ENCODE measurements around the gene ZBTB24. TPM values are rescaled to one million over a fixed set of nuclear protein-coding genes. Genes with fewer than 3 reads are reported as not detected.

The ZBTB24 gene
- polyA plus RNA-seq, 3 donors: 3.1 to 4.7 (median 3.4) TPM

DNA sequence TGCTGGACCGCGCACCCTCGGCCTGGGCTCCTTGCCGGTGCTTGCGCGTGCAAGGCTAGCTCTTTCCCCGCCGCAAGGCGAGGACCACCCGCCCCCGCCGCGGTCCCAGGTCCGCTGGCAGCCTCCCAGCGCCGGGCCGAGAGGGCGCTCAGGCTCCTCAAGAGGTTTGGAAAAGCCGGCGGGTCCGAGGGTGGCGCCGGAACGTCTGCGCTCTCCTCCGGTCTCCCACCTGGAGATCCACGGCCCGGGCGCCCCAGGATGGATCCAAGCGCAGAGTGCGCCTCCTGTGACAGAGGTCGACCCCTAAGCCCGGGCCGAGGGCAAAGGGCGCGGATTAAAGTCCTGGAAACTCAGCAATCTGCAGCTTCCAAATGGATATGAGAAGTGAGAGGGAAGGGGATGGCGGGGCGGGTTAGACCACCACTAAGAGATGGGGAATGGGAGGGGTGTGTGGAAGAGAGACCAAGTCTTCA is 26.9 kb downstream of the ZBTB24 start:
- Mint-ChIP-seq H3K27me3 (ENCODE audit: low read depth in 3 of 3) (no peaks in the 10 kb centered on the region), H3K27ac (peak overlapping the region in 2 of 7 donors; percentile 13 to 96), H3K9me3 (peaks cover 0 to 3% (median 0%) of the 10 kb centered on the region in 7 donors), H3K36me3 (peaks cover 24 to 32% of the 10 kb centered on the region in 2 donors), H3K4me3 (peak overlapping the region; percentile 73 to 96), H3K4me1 (peaks cover 51% of the 10 kb centered on the region)
- peak overlapping the region; percentile 81 for H3K4me2 ChIP-seq (replicated peaks; ENCODE audit: extremely low read depth, low read length, poor library complexity, severe bottlenecking)
- DNase-seq: no peak
- H3K27me3 ChIP-seq (ENCODE audit: control insufficient read depth in 2 of 2, insufficient read depth in 2 of 2, low read length in 2 of 2): no peaks in the 10 kb centered on the region
- peaks cover 18 to 27% of the 10 kb centered on the region in 2 donors for H3K36me3 ChIP-seq (replicated peaks in 1 of 2; ENCODE audit: control insufficient read depth in 1 of 2, insufficient read depth in 2 of 2, low read length in 2 of 2)
- 13% methylated on average over 38 of the region's 38 CpGs for WGBS (ENCODE audit: insufficient coverage)
- H3K9me3 ChIP-seq (replicated peaks in 1 of 2; ENCODE audit: control insufficient read depth in 1 of 2, insufficient read depth in 1 of 2, low read length in 2 of 2): no peaks in the 10 kb centered on the region
- H4K20me1 ChIP-seq (ENCODE audit: insufficient read depth, low read length): peaks cover 25% of the 10 kb centered on the region
- H3K9ac ChIP-seq (ENCODE audit: insufficient read depth, low read length, poor library complexity, severe bottlenecking): peak overlapping the region; percentile 69
- H3K4me3 ChIP-seq (replicated peaks in 1 of 3; ENCODE audit: low read depth in 2 of 3, low read length in 3 of 3): peak overlapping the region; percentile 51 to 97 (median 78)
- intact Hi-C loops (cut with micrococcal nuclease): loop anchor here in 1 of 2 donors (5.0 to 10.0 kb wide), 2 partner anchors 74 to 361 kb away; partner anchors contain the start of genes CD164, CEP57L1 and SESN1
- H3K79me2 ChIP-seq (ENCODE audit: insufficient read depth, low read length): peaks cover 46% of the 10 kb centered on the region
- TF ChIP-seq, protein P1, sequence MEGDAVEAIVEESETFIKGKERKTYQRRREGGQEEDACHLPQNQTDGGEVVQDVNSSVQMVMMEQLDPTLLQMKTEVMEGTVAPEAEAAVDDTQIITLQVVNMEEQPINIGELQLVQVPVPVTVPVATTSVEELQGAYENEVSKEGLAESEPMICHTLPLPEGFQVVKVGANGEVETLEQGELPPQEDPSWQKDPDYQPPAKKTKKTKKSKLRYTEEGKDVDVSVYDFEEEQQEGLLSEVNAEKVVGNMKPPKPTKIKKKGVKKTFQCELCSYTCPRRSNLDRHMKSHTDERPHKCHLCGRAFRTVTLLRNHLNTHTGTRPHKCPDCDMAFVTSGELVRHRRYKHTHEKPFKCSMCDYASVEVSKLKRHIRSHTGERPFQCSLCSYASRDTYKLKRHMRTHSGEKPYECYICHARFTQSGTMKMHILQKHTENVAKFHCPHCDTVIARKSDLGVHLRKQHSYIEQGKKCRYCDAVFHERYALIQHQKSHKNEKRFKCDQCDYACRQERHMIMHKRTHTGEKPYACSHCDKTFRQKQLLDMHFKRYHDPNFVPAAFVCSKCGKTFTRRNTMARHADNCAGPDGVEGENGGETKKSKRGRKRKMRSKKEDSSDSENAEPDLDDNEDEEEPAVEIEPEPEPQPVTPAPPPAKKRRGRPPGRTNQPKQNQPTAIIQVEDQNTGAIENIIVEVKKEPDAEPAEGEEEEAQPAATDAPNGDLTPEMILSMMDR (IDR thresholded peaks at IDR 0.05): no peak
- peak overlapping the region; percentile 64 for H2AFZ ChIP-seq (ENCODE audit: insufficient read depth, low read depth, low read length, poor library complexity, severe bottlenecking)
- peak overlapping the region in 1 of 2 donors; percentile 51 for H3K27ac ChIP-seq (ENCODE audit: low read depth in 1 of 2, low read length in 2 of 2)
- peaks cover 49 to 57% of the 10 kb centered on the region in 2 donors for H3K4me1 ChIP-seq (ENCODE audit: control insufficient read depth in 1 of 2, insufficient read depth in 2 of 2, low read length in 2 of 2)

DNA sequence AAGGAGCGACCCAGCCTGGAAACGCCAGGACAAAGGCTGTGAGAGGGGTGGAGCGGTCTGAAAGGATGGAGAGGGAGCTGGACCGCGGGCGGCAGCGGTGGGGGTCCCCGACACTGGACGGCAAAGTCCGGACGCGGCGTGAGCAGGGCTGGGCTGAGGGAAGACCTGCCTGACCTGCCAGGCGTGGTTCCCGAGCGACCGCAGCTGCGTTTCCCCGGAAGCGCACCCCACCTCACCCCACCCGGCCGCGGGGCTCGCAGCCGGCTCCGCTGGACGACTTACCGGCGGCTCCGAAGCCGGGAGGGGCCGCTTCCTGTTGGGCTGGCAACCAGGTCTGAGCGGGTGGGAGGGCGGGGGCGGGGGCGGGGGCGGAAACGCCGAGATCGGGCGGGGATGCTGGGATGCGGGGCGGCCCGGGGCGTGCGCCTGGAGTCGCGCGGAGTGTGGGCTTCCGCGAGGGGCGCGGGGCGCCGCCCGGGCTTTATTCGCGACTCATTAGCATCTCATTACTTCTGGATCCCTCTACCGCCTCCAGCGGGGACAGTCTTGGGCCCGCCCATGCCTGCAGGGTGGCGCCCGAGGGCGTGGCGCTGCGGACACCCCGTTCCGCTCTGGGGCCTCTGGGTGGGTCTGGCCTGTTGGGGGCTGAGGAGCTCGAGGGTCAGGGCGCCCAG is 27.4 kb downstream of the ZBTB24 start, which contains the start of gene MICAL1:
Gene MICAL1 (minus strand): TSS at position 336 of the 674 bp plus-strand sequence. CDS start 1,576 bp downstream, outside the sequence.
- Histone ChIP-seq H3K9me3 (replicated peaks in 1 of 2; ENCODE audit: control insufficient read depth in 1 of 2, insufficient read depth in 1 of 2, low read length in 2 of 2) (no peaks in the 10 kb centered on the region), H3K9ac (ENCODE audit: insufficient read depth, low read length, poor library complexity, severe bottlenecking) (peak within 1 kb of the TSS; percentile 70), H3K27me3 (ENCODE audit: control insufficient read depth in 2 of 2, insufficient read depth in 2 of 2, low read length in 2 of 2) (no peaks in the 10 kb centered on the region), H2AFZ (ENCODE audit: insufficient read depth, low read depth, low read length, poor library complexity, severe bottlenecking) (peak within 1 kb of the TSS; percentile 64), H4K20me1 (ENCODE audit: insufficient read depth, low read length) (peaks cover 27% of the 10 kb centered on the region), H3K27ac (ENCODE audit: low read depth in 1 of 2, low read length in 2 of 2) (peak within 1 kb of the TSS; percentile 84 to 93), H3K79me2 (ENCODE audit: insufficient read depth, low read length) (peaks cover 50% of the 10 kb centered on the region), H3K4me3 (replicated peaks in 1 of 3; ENCODE audit: low read depth in 2 of 3, low read length in 3 of 3) (peak within 1 kb of the TSS; percentile 51 to 97 (median 78)), H3K4me2 (replicated peaks; ENCODE audit: extremely low read depth, low read length, poor library complexity, severe bottlenecking) (peak within 1 kb of the TSS; percentile 81), H3K36me3 (replicated peaks in 1 of 2; ENCODE audit: control insufficient read depth in 1 of 2, insufficient read depth in 2 of 2, low read length in 2 of 2) (peaks cover 16 to 29% of the 10 kb centered on the region in 2 donors), H3K4me1 (ENCODE audit: control insufficient read depth in 1 of 2, insufficient read depth in 2 of 2, low read length in 2 of 2) (peaks cover 49 to 57% of the 10 kb centered on the region in 2 donors)
- peaks cover 51% of the 10 kb centered on the region for H3K4me1 Mint-ChIP-seq
- intact Hi-C loops (cut with micrococcal nuclease): loop anchor here (2.0 to 10.0 kb wide), 3 partner anchors 27 to 361 kb away; partner anchors contain the start of genes CD164 (in 1 of the 2), CEP57L1 (in 1 of the 2), SESN1 (in 1 of the 2) and ZBTB24 (in 1 of the 2)
- peaks cover 0 to 3% (median 0%) of the 10 kb centered on the region in 7 donors for H3K9me3 Mint-ChIP-seq
- peaks cover 25 to 35% of the 10 kb centered on the region in 2 donors for H3K36me3 Mint-ChIP-seq
- peak; percentile 72 to 78 (median 77) for DNase-seq
- H3K27ac Mint-ChIP-seq: peak within 1 kb of the TSS; percentile 88 to 99 (median 97)
- no peaks in the 10 kb centered on the region for H3K27me3 Mint-ChIP-seq (ENCODE audit: low read depth in 3 of 3)
- TF ChIP-seq, protein P1 (IDR thresholded peaks at IDR 0.05): peak; percentile 35
- WGBS (ENCODE audit: insufficient coverage): under 1% methylated on average over 42 of the region's 70 CpGs
- peak within 1 kb of the TSS; percentile 96 to 98 for H3K4me3 Mint-ChIP-seq
